DMS53 treated with DMSO at 0.1 percent for 48 hours (cell line): Measurements from ENCODE around the gene KLF9.

Experiments
- DNase-seq: peaks from one replicate; lab custom pipeline; 2025; ENCODE audit not compliant: unreplicated experiment; lab: John Stamatoyannopoulos, UW

KLF9 gene

DNA sequence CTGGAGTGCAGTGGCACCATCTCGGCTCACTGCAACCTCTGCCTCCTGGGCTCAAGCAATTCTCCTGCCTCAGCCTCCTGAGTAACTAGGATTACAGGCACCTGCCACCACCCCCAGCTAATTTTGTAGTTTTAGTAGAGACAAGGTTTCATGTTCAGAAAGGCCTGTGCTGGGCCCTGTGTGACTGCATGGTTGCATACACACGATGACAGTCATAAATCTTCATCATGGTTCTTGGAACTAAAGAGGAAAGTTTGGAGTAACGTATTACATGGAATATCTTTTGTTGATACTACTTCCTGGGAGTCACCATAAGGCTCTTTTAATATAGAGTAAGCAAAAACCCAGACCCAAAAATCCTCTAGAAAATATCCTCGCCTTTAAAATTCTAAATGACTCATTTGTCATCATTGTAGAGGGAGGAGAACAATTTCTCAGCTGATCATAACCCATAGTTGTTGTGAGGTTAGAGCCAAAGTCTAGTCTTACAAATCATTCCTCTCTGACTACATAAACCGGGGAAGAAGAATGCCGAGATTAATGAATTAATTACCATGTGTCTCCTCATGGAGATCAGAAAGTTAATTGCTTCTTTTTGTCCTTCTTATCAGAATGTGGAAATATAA is 47.0 kb downstream of the KLF9 start:
- no peak for DNase-seq

DNA sequence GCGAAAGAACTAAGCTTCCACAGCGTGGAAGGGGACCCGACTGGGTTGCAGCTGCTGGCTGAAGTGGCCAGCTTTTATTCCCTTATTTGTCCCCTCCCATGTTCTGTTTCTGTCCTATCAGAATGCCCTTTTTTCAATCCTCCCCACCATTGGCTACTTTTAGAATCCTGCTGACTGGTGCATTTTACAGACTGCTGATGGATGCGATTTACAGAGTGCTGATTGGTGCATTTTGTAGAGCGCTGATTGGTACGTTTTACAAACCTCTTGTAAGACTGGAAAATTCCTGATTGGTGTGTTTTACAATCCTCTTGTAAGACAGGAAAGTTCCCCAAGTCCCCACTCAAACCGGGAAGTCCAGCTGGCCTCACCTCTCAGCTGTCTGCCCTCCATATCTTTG is 50.7 kb downstream of the KLF9 start:
- no peak for DNase-seq

DNA sequence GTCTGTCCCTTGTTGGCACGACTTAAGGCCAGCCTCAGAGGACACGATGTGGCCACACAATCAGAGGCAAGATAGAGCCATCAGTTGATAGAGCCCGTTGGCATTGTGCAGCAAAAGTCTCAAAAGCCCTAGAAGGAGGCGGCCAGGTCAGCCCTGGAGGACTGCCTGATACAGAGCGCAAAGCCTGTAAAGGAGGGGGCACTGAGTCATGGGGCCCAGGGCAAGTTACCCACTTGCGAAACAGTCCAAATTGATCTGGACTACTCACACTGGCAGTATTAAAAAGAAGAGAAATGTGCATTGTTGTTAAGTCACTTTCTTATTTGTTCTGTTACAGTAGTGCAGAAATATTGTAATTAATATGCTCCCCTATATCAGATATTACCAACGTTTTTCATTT is 51.5 kb downstream of the KLF9 start:
- DNase-seq = no peak

DNA sequence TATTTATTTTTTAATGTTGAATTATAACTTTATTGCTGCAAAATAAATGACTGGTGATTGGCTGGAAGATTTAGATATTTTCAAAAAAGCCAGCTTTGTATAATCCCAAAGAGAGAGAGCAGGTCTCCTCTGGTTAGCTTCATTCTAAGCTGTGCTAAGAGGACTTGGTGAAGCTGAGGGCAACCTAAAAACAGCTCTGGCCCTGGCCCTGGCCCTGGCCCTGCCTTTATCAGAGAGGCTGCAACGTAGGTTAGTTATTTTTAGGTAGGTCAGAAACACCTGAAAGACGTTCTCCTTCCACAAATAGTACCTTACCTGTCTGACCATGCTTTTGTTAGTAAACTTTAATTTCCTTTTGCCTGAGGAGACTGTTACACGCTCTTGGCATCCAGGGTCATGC is 58.7 kb downstream of the KLF9 start:
- DNase-seq = no peak

DNA sequence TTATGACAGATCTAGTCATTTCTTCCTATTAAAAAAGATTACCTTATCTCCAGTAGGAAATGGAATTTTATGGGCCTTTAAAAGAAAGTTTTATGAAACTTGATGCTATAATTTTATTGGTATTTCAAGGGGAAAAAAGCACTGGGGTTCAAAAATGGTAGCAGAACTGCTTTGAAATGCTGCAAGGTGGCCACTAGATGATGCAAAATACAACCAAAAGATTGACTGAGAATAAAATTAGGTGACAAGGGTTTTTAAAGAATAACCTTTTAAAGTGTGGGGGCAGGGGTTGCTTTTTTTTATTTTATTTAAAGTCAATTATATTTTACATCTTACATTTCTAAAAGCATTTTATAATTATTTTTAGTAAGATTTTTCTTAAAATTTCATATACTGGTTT is 61.7 kb downstream of the KLF9 start:
- DNase-seq = no peak

DNA sequence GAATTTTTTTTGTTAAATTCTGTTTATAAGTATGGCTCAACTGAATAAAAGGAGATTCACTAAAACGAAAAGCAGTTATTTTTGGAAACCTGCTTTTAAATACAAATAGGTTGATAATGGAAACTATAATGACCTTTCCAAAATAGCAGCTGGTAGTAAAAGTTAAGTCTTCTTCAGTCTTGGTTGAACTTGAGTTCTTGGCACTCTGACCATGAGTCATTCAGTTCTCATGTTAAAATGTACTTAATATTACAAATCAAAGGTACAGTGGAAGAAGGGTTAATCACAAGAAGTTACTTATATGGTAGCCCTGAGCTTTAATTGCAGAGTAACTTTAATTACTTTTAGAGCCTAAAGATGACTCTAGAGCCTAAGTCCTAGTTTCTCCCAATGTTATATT is 62.1 kb downstream of the KLF9 start:
- no peak for DNase-seq

DNA sequence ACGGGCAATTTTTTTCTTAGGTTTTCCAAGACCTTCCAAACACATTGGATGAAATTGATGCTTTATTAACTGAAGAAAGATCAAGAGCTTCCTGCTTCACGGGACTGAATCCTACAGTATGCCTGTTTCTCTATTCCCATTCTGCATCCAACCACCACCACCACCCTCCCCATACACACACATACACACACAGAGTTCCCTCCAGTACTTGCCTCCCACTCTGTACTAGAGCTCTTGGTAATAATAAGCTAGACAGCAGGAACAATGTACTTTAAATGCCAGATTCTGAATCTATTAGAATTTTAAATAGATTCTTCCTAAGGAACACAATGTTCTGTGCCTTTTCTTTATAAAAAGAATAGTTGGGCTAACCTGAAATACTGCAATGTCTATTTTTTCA is 67.4 kb downstream of the KLF9 start:
- DNase-seq = no peak

DNA sequence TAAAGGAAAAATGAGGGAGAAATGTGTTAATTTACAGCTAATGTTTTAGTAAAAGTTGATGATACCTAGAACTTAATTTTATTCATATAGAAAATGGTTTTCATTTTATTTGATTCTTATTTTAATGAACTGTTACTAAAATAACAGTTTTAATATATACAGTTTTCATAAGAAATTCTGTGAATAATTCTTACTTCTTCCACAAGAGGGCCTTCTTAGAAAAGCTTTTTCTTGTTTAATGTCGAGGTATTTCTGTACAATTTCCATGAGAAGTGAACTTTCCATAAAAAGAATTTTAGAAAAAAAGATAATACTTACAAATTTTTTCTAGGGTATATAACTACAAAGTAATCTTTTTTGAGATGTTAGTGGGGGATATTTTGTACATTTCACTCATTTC is 73.9 kb downstream of the KLF9 start:
- DNase-seq = no peak
